Measurements from ENCODE around the gene COL5A2. TPM values are rescaled to one million over a fixed set of nuclear protein-coding genes. Genes with fewer than 3 reads are reported as not detected.

Gene COL5A2
- total and polyA plus RNA-seq, 2 donors (not counting 3 experiments of a cell fraction or from before 2014, with no cell fraction given) = 47.4 to 123 TPM

GRCh38 chr2:189045836-189046235 lies 133.7 kb downstream of the COL5A2 start:
- Histone ChIP-seq H3K9ac (replicated peaks; ENCODE audit: extremely low read depth, insufficient read depth, low read length) (no peak overlapping the region), H3K4me2 (ENCODE audit: insufficient read depth, low read length) (no peak overlapping the region), H3K4me1 (ENCODE audit: control insufficient read depth, extremely low read depth, insufficient read depth, low read length) (no peaks in the 10 kb centered on the region), H4K20me1 (replicated peaks; ENCODE audit: control insufficient read depth, extremely low read depth, insufficient read depth, low read length) (no peaks in the 10 kb centered on the region), H3K27me3 (ENCODE audit: control insufficient read depth in 2 of 2, insufficient read depth in 2 of 2, low read length in 2 of 2) (no peaks in the 10 kb centered on the region), H2AFZ (ENCODE audit: low read depth, low read length) (no peak overlapping the region), H3K4me3 (replicated peaks in 1 of 3; ENCODE audit: insufficient read depth in 1 of 3, low read depth in 1 of 3, low read length in 3 of 3) (no peak overlapping the region), H3K79me2 (ENCODE audit: control insufficient read depth, insufficient read depth, low read length) (no peaks in the 10 kb centered on the region), H3K27ac (ENCODE audit: insufficient read depth, low read depth, low read length) (no peak overlapping the region), H3K36me3 (ENCODE audit: control insufficient read depth in 2 of 2, extremely low read depth in 1 of 2, insufficient read depth in 2 of 2, low read length in 2 of 2) (peaks cover 2 to 24% of the 10 kb centered on the region in 2 experiments), H3K9me1 (replicated peaks; ENCODE audit: control insufficient read depth, extremely low read depth, insufficient read depth, low read length) (no peaks in the 10 kb centered on the region), H3K9me3 (replicated peaks; ENCODE audit: control insufficient read depth, insufficient read depth, low read length) (no peaks in the 10 kb centered on the region)
- dilution Hi-C loops (cut with MboI; ENCODE audit: extremely low pct_ligation_motif_present, low sequenced_read_pairs) (no loop called here), intact Hi-C loops (cut with micrococcal nuclease) (no loop called here)
- no peak for TF ChIP-seq POLR2AphosphoS5 (IDR thresholded peaks at IDR 0.05; ENCODE audit: insufficient read depth, low read depth, low read length)
- no peak for TF ChIP-seq FOS (IDR thresholded peaks at IDR 0.05; ENCODE audit: borderline replicate concordance, insufficient read depth, low read length)
- no peak for TF ChIP-seq MYC (IDR thresholded peaks at IDR 0.05; ENCODE audit: low read depth, low read length)
- no peak for TF ChIP-seq GATA2 (IDR thresholded peaks at IDR 0.05; ENCODE audit: insufficient read depth, insufficient read length, low read depth, low read length)
- no peak for TF ChIP-seq CTCF (IDR thresholded peaks at IDR 0.05; ENCODE audit: extremely low read depth in 1 of 2, insufficient read depth in 1 of 2, low read depth in 1 of 2, low read length in 2 of 2)
- TF ChIP-seq MAX (IDR thresholded peaks at IDR 0.05; ENCODE audit: insufficient read depth, insufficient read length) = no peak
- TF ChIP-seq JUN (IDR thresholded peaks at IDR 0.05; ENCODE audit: borderline replicate concordance, insufficient read depth, insufficient read length, low read depth) = no peak
- TF ChIP-seq EZH2 (IDR thresholded peaks at IDR 0.05; ENCODE audit: borderline replicate concordance, low read depth, low read length, severe bottlenecking) = no peak
- no peak for TF ChIP-seq POLR2A (IDR thresholded peaks at IDR 0.05; ENCODE audit: low read depth, low read length)
- no peak for DNase-seq (ENCODE audit: low read depth, low spot score)
- BruUV-seq (replicated peaks) = no TSS peak
- CTCF ChIA-PET = no interaction called here
- no peak for FAIRE-seq
- POLR2A ChIA-PET = no interaction called here

All from endothelial cell of umbilical vein (primary cell).